ENCODE results near the gene EVC. TPM values are rescaled to one million over a fixed set of nuclear protein-coding genes. Genes with fewer than 3 reads are reported as not detected.

The EVC gene
- total RNA-seq, 3 donors from 2014 or later, result 1.9 to 24.2 (median 4.6) TPM

GRCh38 chr4:5704276-5704675, 6.7 kb upstream of the EVC start:
- Histone ChIP-seq H3K4me1 (ENCODE audit: low read depth) (no peaks in the 10 kb centered on the region), H3K4me3 (no peak overlapping the region), H3K9me3 (no peaks in the 10 kb centered on the region), H3K36me3 (ENCODE audit: low read depth) (no peaks in the 10 kb centered on the region)
- no peak for TF ChIP-seq CTCF (IDR thresholded peaks at IDR 0.05)
- intact Hi-C loops (cut with DNase I, micrococcal nuclease), result no loop called here
- ATAC-seq (no peak), DNase-seq (no peak)

- intact Hi-C loops (cut with DNase I, micrococcal nuclease), result no loop called here
- no peaks in the 10 kb centered on the region for H3K9me3 ChIP-seq
- DNase-seq, result no peak
- H3K4me3 ChIP-seq, result no peak overlapping the region
- no peak for ATAC-seq
- no peak for TF ChIP-seq CTCF (IDR thresholded peaks at IDR 0.05)
- H3K4me1 ChIP-seq (ENCODE audit: low read depth), result no peaks in the 10 kb centered on the region
- no peaks in the 10 kb centered on the region for H3K36me3 ChIP-seq (ENCODE audit: low read depth)
Observed at GRCh38 chr4:5705647-5706320, 5.2 kb upstream of the EVC start.

- Histone ChIP-seq H3K36me3 (ENCODE audit: low read depth) (no peaks in the 10 kb centered on the region), H3K4me3 (no peak overlapping the region)
- ATAC-seq, result no peak
Observed at GRCh38 chr4:5706486-5707290, 4.3 kb upstream of the EVC start.

GRCh38 chr4:5707366-5707765, 3.6 kb upstream of the EVC start:
- Histone ChIP-seq H3K4me3 (no peak overlapping the region), H3K4me1 (ENCODE audit: low read depth) (no peaks in the 10 kb centered on the region), H3K36me3 (ENCODE audit: low read depth) (no peaks in the 10 kb centered on the region), H3K9me3 (no peaks in the 10 kb centered on the region)
- DNase-seq (no peak), ATAC-seq (no peak)
- TF ChIP-seq CTCF (IDR thresholded peaks at IDR 0.05), result no peak
- intact Hi-C loops (cut with DNase I, micrococcal nuclease), result no loop called here

More at GRCh38 chr4:5706486-5707290, 4.3 kb upstream of the EVC start:
- no peak for TF ChIP-seq CTCF (IDR thresholded peaks at IDR 0.05)
- intact Hi-C loops (cut with DNase I, micrococcal nuclease), result no loop called here
- DNase-seq, result no peak
- Histone ChIP-seq H3K9me3 (no peaks in the 10 kb centered on the region), H3K4me1 (ENCODE audit: low read depth) (no peaks in the 10 kb centered on the region)

GRCh38 chr4:5707778-5708448, 3.1 kb upstream of the EVC start:
- no peaks in the 10 kb centered on the region for H3K4me1 ChIP-seq (ENCODE audit: low read depth)
- ATAC-seq, result peak; percentile 22
- no peak for DNase-seq
- H3K4me3 ChIP-seq, result peak overlapping the region; percentile 11
- H3K36me3 ChIP-seq (ENCODE audit: low read depth), result no peaks in the 10 kb centered on the region
- intact Hi-C loops (cut with DNase I, micrococcal nuclease), result no loop called here
- no peak for TF ChIP-seq CTCF (IDR thresholded peaks at IDR 0.05)
- H3K9me3 ChIP-seq, result no peaks in the 10 kb centered on the region
